T-cell (primary cell): Measurements from ENCODE around the gene PCBP1. TPM values are rescaled to one million over a fixed set of nuclear protein-coding genes. Genes with fewer than 3 reads are reported as not detected.
A peak's percentile ranks its signal among the peaks of the same experiment; 100 is the strongest.

ENCODE experiments used
- ATAC-seq, 4 experiments: fragments of 200-7000 bp in 3 of 4; fragments of 150-1000 bp in 1 of 4; cut with Tn5 transposase; replicated peaks in 1 of 4; 1 replicate in 3 of 4; 2 replicates in 1 of 4; pipeline ENCODE4 v1.10.0; 2021; ENCODE audit warnings: moderate library complexity in 3 of 4, mild to moderate bottlenecking in 2 of 4, moderate number of reproducible peaks in 1 of 4
- CTCF ChIA-PET, 2 donors: fragments of 300-600 bp; sonication (Branson Sonifier 250); formaldehyde crosslinking; loops; one replicate each; lab custom pipeline; 2022; ENCODE audit warnings: antibody characterized with exemption in 2 of 2; lab: Charles Lee
- POLR2A ChIA-PET, 2 donors: fragments of 300-600 bp; sonication (Branson Sonifier 250); formaldehyde crosslinking; loops; one replicate each; lab custom pipeline; 2022; ENCODE audit warnings: antibody characterized with exemption in 2 of 2; lab: Charles Lee
- DNase-seq, 35 experiments: peaks; one replicate each; pipeline versions ENCODE4 v3.0.0 to v3.0.0-alpha.2; 2013 to 2023
- H3K27ac ChIP-seq: one replicate; pipeline ENCODE4 v1.5.1; 2013; ENCODE audit warnings: low read length
- H3K27me3 ChIP-seq, 2 experiments: replicated peaks in 1 of 2; 1 replicate in 1 of 2; 2 replicates in 1 of 2; pipeline versions ENCODE4 v1.6.1 to v1.7.0; 2013; ENCODE audit warnings: low read length in 1 of 2, mixed read lengths in 1 of 2; ENCODE audit not compliant: control insufficient read depth in 2 of 2, insufficient read depth in 2 of 2; ENCODE audit errors: extremely low read depth in 1 of 2
- H3K36me3 ChIP-seq, 2 donors: 1 replicate in 1 of 2; 2 replicates in 1 of 2; pipeline versions ENCODE4 v1.6.1 to v1.7.0; 2013; ENCODE audit warnings: low read length in 1 of 2; ENCODE audit not compliant: control insufficient read depth in 2 of 2, insufficient read depth in 1 of 2; ENCODE audit errors: extremely low read depth in 1 of 2
- H3K4me1 ChIP-seq, 2 experiments: 1 replicate in 1 of 2; 2 replicates in 1 of 2; pipeline versions ENCODE4 v1.6.1 to v1.7.0; 2013; ENCODE audit warnings: low read length in 2 of 2, mixed read lengths in 1 of 2; ENCODE audit not compliant: insufficient read depth in 2 of 2, control insufficient read depth in 1 of 2; ENCODE audit errors: extremely low read depth in 1 of 2
- H3K4me3 ChIP-seq, 2 donors: 1 replicate in 1 of 2; 2 replicates in 1 of 2; pipeline versions ENCODE4 v1.5.1 to v1.7.0; 2013; ENCODE audit warnings: mild to moderate bottlenecking in 2 of 2, low read length in 1 of 2, moderate library complexity in 1 of 2; ENCODE audit not compliant: control insufficient read depth in 1 of 2; ENCODE audit errors: extremely low read depth in 1 of 2
- H3K9me3 ChIP-seq: 2 replicates; pipeline ENCODE4 v1.7.0; 2013
- H3K27ac Mint-ChIP-seq, 2 donors: one replicate each; pipeline ENCODE4 v1.8.0; 2020 to 2021; ENCODE audit warnings: mild to moderate bottlenecking in 2 of 2, mixed read lengths in 2 of 2
- H3K27me3 Mint-ChIP-seq, 2 donors: one replicate each; pipeline ENCODE4 v1.8.0; 2021 to 2022; ENCODE audit warnings: mixed read lengths in 2 of 2
- H3K36me3 Mint-ChIP-seq: one replicate; pipeline ENCODE4 v1.8.0; 2021; ENCODE audit warnings: mixed read lengths
- H3K4me1 Mint-ChIP-seq, 3 donors: one replicate each; pipeline ENCODE4 v1.8.0; 2020 to 2022; ENCODE audit warnings: mixed read lengths in 3 of 3, mild to moderate bottlenecking in 1 of 3
- H3K4me3 Mint-ChIP-seq, 3 donors: one replicate each; pipeline ENCODE4 v1.8.0; 2020 to 2022; ENCODE audit warnings: mild to moderate bottlenecking in 3 of 3, mixed read lengths in 3 of 3, moderate library complexity in 3 of 3
- H3K9me3 Mint-ChIP-seq, 3 donors: one replicate each; pipeline ENCODE4 v1.8.0; 2020 to 2022; ENCODE audit warnings: mixed read lengths in 3 of 3
- WGBS: methylation state at CpG from one replicate; pipeline ENCODE4 v1.1.5; 2013; ENCODE audit warnings: missing lambda C conversion rate; ENCODE audit not compliant: insufficient coverage; 5-methylcytosine and 5-hydroxymethylcytosine counted together
- total RNA-seq, 35 experiments: library from RNA in 6 of 35; stranded (reverse) in 6 of 35; fragments of 120-200 nt in 1 of 35; gene quantifications; one replicate each; pipeline versions ENCODE4 v1.2.1 to v1.2.4 and lab custom pipeline; 2013 to 2026

The PCBP1 gene
- total RNA-seq, 5 donors from 2014 or later (not counting 1 experiment from before 2014, with no cell fraction given), result 303 to 431 (median 386) TPM

DNA sequence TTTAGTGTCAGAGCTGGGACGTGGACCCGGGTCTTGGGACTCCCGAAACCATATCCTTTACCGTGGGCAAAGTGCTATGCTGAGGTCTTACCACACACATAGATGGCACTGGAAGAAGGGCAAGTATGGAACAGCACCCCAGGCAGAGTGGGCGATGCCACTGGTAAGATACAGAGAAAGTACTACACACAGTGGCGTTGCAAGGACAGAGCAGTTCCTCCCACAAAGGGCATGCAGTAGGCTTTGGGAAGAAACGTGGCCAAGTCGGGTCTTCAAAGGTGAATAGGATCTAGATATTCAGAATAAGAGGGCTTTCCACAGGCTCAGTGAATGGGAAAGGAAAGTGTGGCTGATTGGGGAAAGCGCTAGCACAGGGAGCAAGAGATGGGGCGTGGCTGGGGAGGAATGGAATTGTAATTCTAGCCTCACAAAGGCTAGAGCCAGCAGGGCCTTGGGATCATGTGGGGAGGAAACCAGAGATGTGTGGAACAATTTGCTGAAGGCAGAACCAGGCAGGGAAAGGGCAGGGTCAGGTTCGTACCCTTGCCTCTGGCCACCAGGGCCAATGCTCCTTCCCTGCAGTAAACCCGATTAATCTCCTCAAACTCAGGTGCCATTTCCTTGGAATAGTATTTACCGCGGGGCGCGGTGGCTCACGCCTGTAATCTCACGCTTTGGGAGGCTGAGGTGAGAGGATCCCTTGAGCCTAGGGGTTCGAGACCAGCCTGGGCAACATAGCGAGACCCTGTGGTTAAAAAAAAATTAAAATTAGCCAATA is 36.0 kb downstream of the PCBP1 start:
- peak overlapping the region; percentile 100 for H3K27ac Mint-ChIP-seq
- H3K4me1 ChIP-seq, result peaks cover 39 to 64% of the 10 kb centered on the region in 2 experiments
- peak in 1 of 35 experiments; percentile 40 for DNase-seq
- peak overlapping the region; percentile 10 to 78 for H3K4me3 ChIP-seq
- no peaks in the 10 kb centered on the region for H3K36me3 Mint-ChIP-seq
- WGBS, result 82% methylated on average over 15 of the region's 20 CpGs
- POLR2A ChIA-PET, result interaction anchor here (0.6 to 2.2 kb wide), 5 partner anchors 10 to 38 kb away, joined by 4 to 18 read pairs (median 7); no protein-coding TSS in a partner anchor
- H3K9me3 ChIP-seq, result no peaks in the 10 kb centered on the region
- no peaks in the 10 kb centered on the region for H3K9me3 Mint-ChIP-seq
- no peaks in the 10 kb centered on the region for H3K27me3 ChIP-seq
- ATAC-seq, result no peak
- H3K4me1 Mint-ChIP-seq, result peaks cover 71 to 87% (median 78%) of the 10 kb centered on the region in 3 donors
- H3K36me3 ChIP-seq, result no peaks in the 10 kb centered on the region
- CTCF ChIA-PET, result interaction anchor here in 1 of 2 donors (0.9 to 2.6 kb wide), 7 partner anchors 13 to 48 kb away, joined by 3 to 11 read pairs (median 4); no protein-coding TSS in a partner anchor
- peak overlapping the region; percentile 98 for H3K27ac ChIP-seq
- peak overlapping the region; percentile 90 to 98 (median 95) for H3K4me3 Mint-ChIP-seq
- H3K27me3 Mint-ChIP-seq, result no peaks in the 10 kb centered on the region

DNA sequence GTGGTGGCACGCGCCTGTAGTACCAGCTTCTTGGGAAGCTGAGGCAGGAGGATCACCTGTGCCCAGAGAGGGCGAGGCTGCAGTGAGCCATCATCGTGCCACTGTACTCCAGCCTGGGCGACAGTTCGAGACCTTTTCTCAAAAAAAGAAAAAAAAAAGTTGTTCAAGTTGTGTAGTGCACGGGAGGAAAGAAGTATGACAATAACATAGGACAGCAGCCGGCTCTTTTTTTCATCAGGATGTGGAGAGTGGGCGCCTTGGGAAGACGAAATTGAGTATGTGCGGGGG is 36.5 kb downstream of the PCBP1 start:
- Histone ChIP-seq H3K36me3 (no peaks in the 10 kb centered on the region), H3K27me3 (no peaks in the 10 kb centered on the region), H3K4me1 (peaks cover 39 to 66% of the 10 kb centered on the region in 2 experiments), H3K27ac (peak overlapping the region; percentile 98), H3K4me3 (peak overlapping the region in 1 of 2 donors; percentile 78), H3K9me3 (no peaks in the 10 kb centered on the region)
- Mint-ChIP-seq H3K4me1 (peaks cover 72 to 88% (median 80%) of the 10 kb centered on the region in 3 donors), H3K36me3 (no peaks in the 10 kb centered on the region), H3K27me3 (no peaks in the 10 kb centered on the region), H3K27ac (peak overlapping the region; percentile 100), H3K4me3 (peak overlapping the region; percentile 90 to 98 (median 95)), H3K9me3 (no peaks in the 10 kb centered on the region)
- ATAC-seq (no peak), DNase-seq (no peak)
- WGBS, result 14% methylated on average over 6 of the region's 11 CpGs
- ChIA-PET CTCF (interaction anchor here in 1 of 2 donors (0.9 to 2.6 kb wide), 8 partner anchors 10 to 209 kb away, joined by 3 to 20 read pairs (median 7); partner anchors contain the start of gene MXD1), POLR2A (interaction anchor here (0.6 to 3.7 kb wide), 9 partner anchors 10 to 170 kb away, joined by 3 to 18 read pairs (median 6); partner anchors contain the start of gene SNRPG (in 1 of the 2))

DNA sequence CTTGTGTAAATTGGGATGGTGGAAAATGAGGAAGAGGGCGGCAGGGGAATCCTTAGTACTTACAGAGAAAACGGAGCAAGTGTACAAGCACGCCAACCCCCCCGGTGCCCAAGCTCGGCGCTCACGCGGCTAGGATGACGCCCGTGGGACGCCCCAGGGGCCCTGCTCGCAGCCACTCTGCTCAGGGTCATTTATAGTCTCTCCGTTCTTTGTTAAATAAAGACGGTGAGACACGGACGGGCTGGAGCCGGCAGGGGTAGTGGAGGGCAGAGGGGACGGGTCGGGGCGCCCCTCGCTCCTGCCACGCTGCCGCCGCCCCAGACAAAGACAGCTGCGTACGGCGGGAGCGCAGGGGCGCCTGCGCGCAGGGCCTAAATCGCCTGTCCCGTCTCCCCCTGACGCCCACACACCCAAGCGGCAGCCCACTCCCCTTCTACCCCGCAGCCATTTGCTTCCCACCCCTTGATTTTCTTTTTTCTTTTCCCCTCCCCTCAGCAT is 37.8 kb downstream of the PCBP1 start:
- POLR2A ChIA-PET, result interaction anchor here (0.6 to 3.7 kb wide), 17 partner anchors 8 to 706 kb away, joined by 3 to 18 read pairs (median 6); partner anchors contain the start of genes C2orf42 (in 1 of the 2), MXD1 (in 1 of the 2) and SNRPG (in 1 of the 2)
- H3K4me3 ChIP-seq, result peak overlapping the region; percentile 44 to 78
- H3K4me1 Mint-ChIP-seq, result peaks cover 71 to 84% (median 81%) of the 10 kb centered on the region in 3 donors

GRCh38 chr2:70125498-70125898 is 38.2 kb downstream of the PCBP1 start:
- H3K9me3 ChIP-seq, result no peaks in the 10 kb centered on the region
- peaks cover 38 to 72% of the 10 kb centered on the region in 2 experiments for H3K4me1 ChIP-seq
- peak overlapping the region in 1 of 2 donors; percentile 78 for H3K4me3 ChIP-seq
- H3K27ac ChIP-seq, result peak overlapping the region; percentile 98
- Mint-ChIP-seq H3K36me3 (no peaks in the 10 kb centered on the region), H3K27me3 (no peaks in the 10 kb centered on the region), H3K4me1 (peaks cover 76 to 88% (median 85%) of the 10 kb centered on the region in 3 donors), H3K4me3 (peak overlapping the region; percentile 90 to 98 (median 95)), H3K27ac (peak overlapping the region; percentile 100), H3K9me3 (no peaks in the 10 kb centered on the region)
- no peaks in the 10 kb centered on the region for H3K27me3 ChIP-seq
- CTCF ChIA-PET, result interaction anchor here (0.6 to 2.6 kb wide), 7 partner anchors 11 to 64 kb away, joined by 4 to 20 read pairs (median 7); no protein-coding TSS in a partner anchor
- WGBS, result 30% methylated on average over 2 of the region's 13 CpGs
- ATAC-seq, result no peak
- peak in 1 of 35 experiments; percentile 18 for DNase-seq
- POLR2A ChIA-PET, result interaction anchor here (0.6 to 3.7 kb wide), 13 partner anchors 8 to 211 kb away, joined by 3 to 18 read pairs (median 6); partner anchors contain the start of genes C2orf42 (in 1 of the 2) and MXD1 (in 1 of the 2)
- H3K36me3 ChIP-seq, result no peaks in the 10 kb centered on the region

More for the DNA sequence above, 37.8 kb downstream of the PCBP1 start:
- H3K9me3 Mint-ChIP-seq, result no peaks in the 10 kb centered on the region
- H3K4me1 ChIP-seq, result peaks cover 38 to 67% of the 10 kb centered on the region in 2 experiments
- no peaks in the 10 kb centered on the region for H3K9me3 ChIP-seq
- peak overlapping the region; percentile 100 for H3K27ac Mint-ChIP-seq
- no peaks in the 10 kb centered on the region for H3K27me3 Mint-ChIP-seq
- H3K36me3 Mint-ChIP-seq, result no peaks in the 10 kb centered on the region
- H3K27me3 ChIP-seq, result no peaks in the 10 kb centered on the region
- WGBS, result under 1% methylated on average over 32 of the region's 36 CpGs
- DNase-seq (peak; percentile 40 to 78 (median 60)), ATAC-seq (peak; percentile 63 to 69 (median 66))
- peak overlapping the region; percentile 98 for H3K27ac ChIP-seq
- H3K36me3 ChIP-seq, result no peaks in the 10 kb centered on the region
- peak overlapping the region; percentile 90 to 98 (median 95) for H3K4me3 Mint-ChIP-seq
- CTCF ChIA-PET, result interaction anchor here (0.5 to 2.6 kb wide), 15 partner anchors 8 to 1660 kb away, joined by 3 to 20 read pairs (median 4); no protein-coding TSS in a partner anchor

DNA sequence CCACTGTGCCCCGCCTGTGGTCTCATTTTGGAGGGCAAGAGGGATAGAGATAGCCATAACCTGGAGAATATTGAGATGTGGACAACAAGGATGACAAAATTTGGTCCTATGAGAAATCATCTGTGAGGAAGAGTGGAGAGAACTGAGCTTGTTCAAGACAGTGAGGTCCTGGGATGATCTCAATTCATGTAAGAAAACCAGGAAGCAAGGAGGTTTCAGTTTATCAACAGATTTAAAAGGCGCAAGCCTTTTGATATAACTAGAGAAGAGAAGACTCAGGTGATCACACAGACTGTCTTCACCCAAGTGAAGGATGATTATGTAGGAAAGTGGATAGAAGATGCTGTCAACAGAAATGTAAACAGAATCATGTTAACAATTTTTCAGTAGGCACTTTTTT is 39.1 kb downstream of the PCBP1 start:
- ATAC-seq, result no peak
- H3K9me3 Mint-ChIP-seq, result no peaks in the 10 kb centered on the region
- POLR2A ChIA-PET, result interaction anchor here (1.0 to 3.7 kb wide), 2 partner anchors 8 to 9 kb away, joined by 4 to 15 read pairs; no protein-coding TSS in a partner anchor

More for the DNA sequence above, 39.1 kb downstream of the PCBP1 start:
- no peak for DNase-seq
- H3K27ac Mint-ChIP-seq, result peak overlapping the region; percentile 100
- Histone ChIP-seq H3K36me3 (no peaks in the 10 kb centered on the region), H3K9me3 (no peaks in the 10 kb centered on the region), H3K27me3 (no peaks in the 10 kb centered on the region), H3K4me3 (no peak overlapping the region), H3K27ac (peak overlapping the region; percentile 98), H3K4me1 (peaks cover 42 to 81% of the 10 kb centered on the region in 2 experiments)
- peaks cover 80 to 88% (median 84%) of the 10 kb centered on the region in 3 donors for H3K4me1 Mint-ChIP-seq
- CTCF ChIA-PET, result interaction anchor here in 1 of 2 donors (1.2 to 1.4 kb wide), 2 partner anchors 10 to 57 kb away, joined by 4 to 5 read pairs; no protein-coding TSS in a partner anchor
- peak overlapping the region; percentile 90 to 98 (median 95) for H3K4me3 Mint-ChIP-seq
- H3K27me3 Mint-ChIP-seq, result no peaks in the 10 kb centered on the region
- 85% methylated on average over 2 of the region's 2 CpGs for WGBS
- no peaks in the 10 kb centered on the region for H3K36me3 Mint-ChIP-seq
